CD14-positive monocyte (primary cell): ENCODE results near the gene JAK1. TPM values are rescaled to one million over a fixed set of nuclear protein-coding genes. Genes with fewer than 3 reads are reported as not detected.

Source experiments
- DNase-seq, 3 donors: peaks; one replicate each; pipeline ENCODE4 v3.0.0-alpha.2; 2011 to 2022
- H2AFZ ChIP-seq: 2 replicates; pipeline ENCODE4 v1.6.0; 2012; ENCODE audit warnings: mild to moderate bottlenecking, low read depth, low read length, inconsistent platforms; ENCODE audit not compliant: insufficient read depth, poor library complexity, severe bottlenecking
- H3K27ac ChIP-seq, 2 donors: 1 replicate in 1 of 2; 2 replicates in 1 of 2; pipeline ENCODE4 v1.5.1; 2012 to 2013; ENCODE audit warnings: low read length in 2 of 2, control low read depth in 1 of 2, inconsistent platforms in 1 of 2, low read depth in 1 of 2, mild to moderate bottlenecking in 1 of 2
- H3K27me3 ChIP-seq, 2 donors: one replicate each; pipeline versions ENCODE4 v1.6.0 to v1.6.1; 2011 to 2013; ENCODE audit warnings: low read length in 2 of 2; ENCODE audit not compliant: control insufficient read depth in 2 of 2, insufficient read depth in 2 of 2
- H3K36me3 ChIP-seq, 2 donors: replicated peaks in 1 of 2; 1 replicate in 1 of 2; 2 replicates in 1 of 2; pipeline versions ENCODE4 v1.5.1 to v1.6.1; 2012 to 2013; ENCODE audit warnings: low read length in 2 of 2, control low read depth in 1 of 2, inconsistent platforms in 1 of 2, mild to moderate bottlenecking in 1 of 2; ENCODE audit not compliant: insufficient read depth in 2 of 2, control insufficient read depth in 1 of 2
- H3K4me1 ChIP-seq, 2 donors: 1 replicate in 1 of 2; 2 replicates in 1 of 2; pipeline versions ENCODE4 v1.5.1 to v1.6.1; 2012 to 2013; ENCODE audit warnings: low read length in 2 of 2, control low read depth in 1 of 2, inconsistent platforms in 1 of 2, mild to moderate bottlenecking in 1 of 2, moderate library complexity in 1 of 2; ENCODE audit not compliant: insufficient read depth in 2 of 2, control insufficient read depth in 1 of 2
- H3K4me2 ChIP-seq: replicated peaks from 2 replicates; pipeline ENCODE3; 2012; ENCODE audit warnings: low read length, moderate library complexity, mild to moderate bottlenecking; ENCODE audit not compliant: poor library complexity, severe bottlenecking; ENCODE audit errors: extremely low read depth
- H3K4me3 ChIP-seq, 3 experiments: fragments of 200-600 bp in 1 of 3; sonication (generic) in 1 of 3; replicated peaks in 1 of 3; 1 replicate in 2 of 3; 2 replicates in 1 of 3; pipeline ENCODE4 v1.5.1; 2011 to 2013; ENCODE audit warnings: low read length in 3 of 3, mild to moderate bottlenecking in 3 of 3, control low read depth in 2 of 3, low read depth in 2 of 3, inconsistent platforms in 1 of 3, moderate library complexity in 1 of 3
- H3K79me2 ChIP-seq: 2 replicates; pipeline ENCODE4 v1.6.0; 2012; ENCODE audit warnings: mild to moderate bottlenecking, control low read depth, inconsistent platforms, low read length, moderate library complexity; ENCODE audit not compliant: insufficient read depth
- H3K9ac ChIP-seq: 2 replicates; pipeline ENCODE4 v1.6.0; 2017; ENCODE audit warnings: low read length, mild to moderate bottlenecking; ENCODE audit not compliant: insufficient read depth, poor library complexity, severe bottlenecking
- H3K9me3 ChIP-seq, 2 donors: replicated peaks in 1 of 2; 1 replicate in 1 of 2; 2 replicates in 1 of 2; pipeline versions ENCODE4 v1.5.1 to v1.6.1; 2012 to 2013; ENCODE audit warnings: low read length in 2 of 2, control low read depth in 1 of 2; ENCODE audit not compliant: control insufficient read depth in 1 of 2, insufficient read depth in 1 of 2
- H4K20me1 ChIP-seq: 2 replicates; pipeline ENCODE4 v1.6.0; 2012; ENCODE audit warnings: mild to moderate bottlenecking, low read length, control low read depth, moderate library complexity; ENCODE audit not compliant: insufficient read depth
- H3K27ac Mint-ChIP-seq, 7 donors: one replicate each; pipeline ENCODE4 v1.8.0; 2020; ENCODE audit warnings: mild to moderate bottlenecking in 7 of 7, mixed read lengths in 7 of 7, moderate library complexity in 6 of 7, inconsistent platforms in 2 of 7
- H3K27me3 Mint-ChIP-seq, 3 donors: one replicate each; pipeline ENCODE4 v1.8.0; 2021 to 2022; ENCODE audit warnings: low read depth in 3 of 3, mild to moderate bottlenecking in 3 of 3, mixed read lengths in 3 of 3, moderate library complexity in 3 of 3, inconsistent platforms in 1 of 3
- H3K36me3 Mint-ChIP-seq, 2 donors: one replicate each; pipeline ENCODE4 v1.8.0; 2020; ENCODE audit warnings: mixed read lengths in 2 of 2, inconsistent platforms in 1 of 2, mild to moderate bottlenecking in 1 of 2
- H3K4me1 Mint-ChIP-seq: one replicate; pipeline ENCODE4 v1.8.0; 2020; ENCODE audit warnings: mild to moderate bottlenecking, mixed read lengths
- H3K4me3 Mint-ChIP-seq, 2 donors: one replicate each; pipeline ENCODE4 v1.8.0; 2020; ENCODE audit warnings: mild to moderate bottlenecking in 2 of 2, mixed read lengths in 2 of 2, moderate library complexity in 1 of 2
- H3K9me3 Mint-ChIP-seq, 7 donors: one replicate each; pipeline ENCODE4 v1.8.0; 2020 to 2022; ENCODE audit warnings: mixed read lengths in 7 of 7, mild to moderate bottlenecking in 6 of 7, moderate library complexity in 6 of 7, inconsistent platforms in 2 of 7
- WGBS: methylation state at CpG from one replicate; pipeline ENCODE4 v1.1.5; 2013; ENCODE audit warnings: missing lambda C conversion rate; ENCODE audit not compliant: insufficient coverage; 5-methylcytosine and 5-hydroxymethylcytosine counted together
- intact Hi-C, 2 donors: fragments of 100-400 bp; cut with micrococcal nuclease; formaldehyde crosslinking; loops; one replicate each; pipeline versions ENCODE4 v1.15.0 to v1.15.1; 2023
- polyA plus RNA-seq, 3 donors: library from polyadenylated mRNA; depleted of rRNA in 1 of 3; unstranded in 2 of 3; stranded (reverse) in 1 of 3; fragments of 300-500 nt in 2 of 3; fragments of >200 nt in 1 of 3; fragmentation: Illumina TruSeq in 2 of 3; gene quantifications; 1 replicate in 2 of 3; 2 replicates in 1 of 3; pipeline ENCODE4 v1.2.3, GENCODE V29; 2012 to 2021
- TF ChIP-seq, protein P1 (sequence below): fragments of 200-600 bp; IDR thresholded peaks from one replicate; pipeline ENCODE4 v1.8.0; 2022; ENCODE audit warnings: antibody characterized with exemption, mild to moderate bottlenecking

JAK1 gene
- polyA plus RNA-seq, 3 donors, result 43.1 to 76.2 (median 72.6) TPM

DNA sequence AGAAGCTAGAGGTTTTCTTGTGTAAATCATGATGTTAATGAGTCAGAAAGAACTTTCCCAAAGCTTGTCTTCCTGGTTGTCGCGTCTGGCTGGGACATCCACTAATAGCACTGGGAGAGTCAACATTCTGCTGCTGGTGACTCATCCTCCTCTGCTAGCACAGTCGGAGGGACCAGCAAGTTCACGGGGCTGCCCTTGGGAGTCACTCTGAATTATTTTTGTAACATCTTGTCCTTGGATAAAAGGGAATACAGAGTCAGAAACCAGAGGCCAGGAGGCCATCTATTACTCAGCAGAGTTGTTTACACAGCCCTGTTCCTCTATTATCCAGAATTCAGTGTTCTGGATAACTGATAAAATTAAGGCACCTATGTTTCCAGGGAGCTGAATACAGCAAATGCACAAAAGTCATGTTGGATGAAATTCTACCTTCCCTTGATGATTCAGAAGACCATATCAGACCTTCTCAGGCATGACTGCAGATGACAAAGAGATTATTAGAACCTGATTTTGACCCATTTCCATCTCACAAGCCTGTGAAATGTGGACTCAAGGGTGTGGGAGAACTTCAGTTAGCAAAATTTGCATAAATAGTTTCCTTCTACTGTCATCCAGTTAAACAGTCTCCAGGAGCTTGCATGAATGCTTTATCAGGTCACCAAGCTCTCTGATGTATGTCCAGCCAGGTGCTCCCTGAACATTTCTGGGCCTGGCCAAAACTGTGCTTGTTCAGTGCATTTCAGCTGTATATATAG is 68.1 kb downstream of the JAK1 start:
- H3K4me3 Mint-ChIP-seq, result no peak overlapping the region
- peaks cover 20 to 32% of the 10 kb centered on the region in 2 donors for H3K4me1 ChIP-seq
- TF ChIP-seq, protein P1, sequence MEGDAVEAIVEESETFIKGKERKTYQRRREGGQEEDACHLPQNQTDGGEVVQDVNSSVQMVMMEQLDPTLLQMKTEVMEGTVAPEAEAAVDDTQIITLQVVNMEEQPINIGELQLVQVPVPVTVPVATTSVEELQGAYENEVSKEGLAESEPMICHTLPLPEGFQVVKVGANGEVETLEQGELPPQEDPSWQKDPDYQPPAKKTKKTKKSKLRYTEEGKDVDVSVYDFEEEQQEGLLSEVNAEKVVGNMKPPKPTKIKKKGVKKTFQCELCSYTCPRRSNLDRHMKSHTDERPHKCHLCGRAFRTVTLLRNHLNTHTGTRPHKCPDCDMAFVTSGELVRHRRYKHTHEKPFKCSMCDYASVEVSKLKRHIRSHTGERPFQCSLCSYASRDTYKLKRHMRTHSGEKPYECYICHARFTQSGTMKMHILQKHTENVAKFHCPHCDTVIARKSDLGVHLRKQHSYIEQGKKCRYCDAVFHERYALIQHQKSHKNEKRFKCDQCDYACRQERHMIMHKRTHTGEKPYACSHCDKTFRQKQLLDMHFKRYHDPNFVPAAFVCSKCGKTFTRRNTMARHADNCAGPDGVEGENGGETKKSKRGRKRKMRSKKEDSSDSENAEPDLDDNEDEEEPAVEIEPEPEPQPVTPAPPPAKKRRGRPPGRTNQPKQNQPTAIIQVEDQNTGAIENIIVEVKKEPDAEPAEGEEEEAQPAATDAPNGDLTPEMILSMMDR, result no peak
- H3K27me3 Mint-ChIP-seq, result peaks cover 0 to 2% (median 2%) of the 10 kb centered on the region in 3 donors
- H3K9me3 Mint-ChIP-seq, result peaks cover 0 to 2% (median 0%) of the 10 kb centered on the region in 7 donors
- H3K9ac ChIP-seq, result no peak overlapping the region
- H3K4me1 Mint-ChIP-seq, result peaks cover 62% of the 10 kb centered on the region
- peaks cover 0 to 8% of the 10 kb centered on the region in 2 donors for H3K36me3 Mint-ChIP-seq
- no peak overlapping the region for H3K4me3 ChIP-seq
- H3K79me2 ChIP-seq, result peaks cover 95% of the 10 kb centered on the region
- H3K36me3 ChIP-seq, result no peaks in the 10 kb centered on the region
- peak overlapping the region in 6 of 7 donors; percentile 58 to 83 (median 76) for H3K27ac Mint-ChIP-seq
- no CpG with 5 or more reads among the region's 4 CpGs for WGBS
- H3K27me3 ChIP-seq, result no peaks in the 10 kb centered on the region
- H4K20me1 ChIP-seq, result peaks cover 98% of the 10 kb centered on the region
- intact Hi-C loops, result loop anchor here (5.0 kb wide), 2 partner anchors 34 to 59 kb away; no protein-coding TSS in a partner anchor
- peak; percentile 89 to 99 (median 97) for DNase-seq
- no peak overlapping the region for H2AFZ ChIP-seq
- H3K4me2 ChIP-seq, result peak overlapping the region; percentile 10
- H3K27ac ChIP-seq, result peak overlapping the region in 1 of 2 donors; percentile 75
- H3K9me3 ChIP-seq, result no peaks in the 10 kb centered on the region

DNA sequence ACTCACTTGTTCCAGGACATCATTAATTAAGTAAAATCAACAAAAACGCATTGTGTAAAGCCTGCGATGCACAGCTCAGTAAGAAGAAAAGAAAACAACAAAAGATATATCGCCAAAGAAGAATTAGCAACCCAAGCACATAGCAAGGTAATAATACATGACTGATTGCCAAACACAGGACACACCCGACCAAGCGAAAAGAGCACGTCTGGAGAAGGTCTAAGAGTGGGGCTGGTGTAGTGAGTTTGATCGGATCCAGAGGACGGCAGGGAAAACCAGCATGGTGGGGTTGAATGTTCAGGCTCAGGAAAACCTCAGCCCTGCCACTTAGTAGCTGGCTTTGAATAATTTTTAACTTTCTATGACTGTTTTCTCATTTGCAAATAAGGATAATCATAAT is 69.8 kb downstream of the JAK1 start:
- no peak overlapping the region for H3K4me3 Mint-ChIP-seq
- Histone ChIP-seq H3K9ac (no peak overlapping the region), H3K27ac (no peak overlapping the region), H2AFZ (no peak overlapping the region), H3K9me3 (no peaks in the 10 kb centered on the region), H3K4me1 (peaks cover 20 to 36% of the 10 kb centered on the region in 2 donors), H3K4me3 (no peak overlapping the region), H3K79me2 (peaks cover 96% of the 10 kb centered on the region), H4K20me1 (peaks cover 98% of the 10 kb centered on the region), H3K27me3 (no peaks in the 10 kb centered on the region), H3K36me3 (no peaks in the 10 kb centered on the region), H3K4me2 (no peak overlapping the region)
- WGBS, result no CpG with 5 or more reads among the region's 8 CpGs
- H3K9me3 Mint-ChIP-seq, result no peaks in the 10 kb centered on the region
- intact Hi-C loops, result loop anchor here (5.0 kb wide), 2 partner anchors 36 to 61 kb away; no protein-coding TSS in a partner anchor
- peak overlapping the region in 3 of 7 donors; percentile 52 to 88 (median 76) for H3K27ac Mint-ChIP-seq
- H3K4me1 Mint-ChIP-seq, result peaks cover 58% of the 10 kb centered on the region
- TF ChIP-seq, protein P1, result no peak
- DNase-seq, result no peak
- peaks cover 0 to 9% of the 10 kb centered on the region in 2 donors for H3K36me3 Mint-ChIP-seq
- H3K27me3 Mint-ChIP-seq, result peaks cover 0 to 2% (median 0%) of the 10 kb centered on the region in 3 donors
